K562 (cell line): Measurements from ENCODE around the gene IKBKG. TPM values are rescaled to one million over a fixed set of nuclear protein-coding genes. Genes with fewer than 3 reads are reported as not detected.

Source experiments
- ATAC-seq: fragments of 200-7000 bp; cut with Tn5 transposase; 3 replicates; pipeline ENCODE4 v1.9.1; 2020; ENCODE audit warnings: moderate library complexity
- BruUV-seq: library from RNA; stranded (reverse); fragments of 400-500 nt; replicated peaks from 2 replicates; lab custom pipeline; 2021; lab: Mats Ljungman, UMichigan
- CTCF ChIA-PET: fragments of 300-600 bp; formaldehyde crosslinking; extraction: SDS; loops from one replicate; lab custom pipeline; 2021; ENCODE audit warnings: low intra/inter-chr PET ratio; lab: Yijun Ruan, JAX
- POLR2A ChIA-PET: fragments of 300-600, 350-650 bp; sonication (Branson Sonifier 250); formaldehyde crosslinking; extraction: SDS; loops from one replicate; lab custom pipeline; 2021; ENCODE audit warnings: antibody characterized with exemption, inconsistent platforms; lab: Yijun Ruan, JAX
- DNase-seq, 4 experiments: peaks; one replicate each; pipeline versions ENCODE4 v3.0.0 to v3.0.0-alpha.2; 2011 to 2018; ENCODE audit warnings: low spot score in 3 of 4, mixed read lengths in 3 of 4; ENCODE audit errors: extremely low read depth in 1 of 4
- FAIRE-seq: peaks from 2 replicates; lab custom pipeline; 2011; peaks lifted over from hg19 to GRCh38; lab: Jason Lieb, UNC
- H2AFZ ChIP-seq: 2 replicates; pipeline ENCODE4 v1.6.0; 2011; ENCODE audit warnings: low read depth, low read length, control low read depth, inconsistent platforms
- H3K27ac ChIP-seq: fragments of 200-600 bp; 3 replicates; pipeline ENCODE4 v1.8.0; 2011; ENCODE audit warnings: low read depth, mild to moderate bottlenecking, control low read depth, inconsistent platforms, low read length, moderate library complexity, mixed read lengths; ENCODE audit errors: extremely low read depth
- H3K27me3 ChIP-seq, 2 experiments: fragments of 300-600 bp in 1 of 2; 2 replicates in 1 of 2; 3 replicates in 1 of 2; pipeline versions ENCODE4 v1.6.0 to v1.8.0; 2011; ENCODE audit warnings: inconsistent platforms in 2 of 2, low read length in 2 of 2, mild to moderate bottlenecking in 1 of 2, mixed read lengths in 1 of 2, moderate library complexity in 1 of 2; ENCODE audit not compliant: control insufficient read depth in 2 of 2, insufficient read depth in 2 of 2
- H3K36me3 ChIP-seq: fragments of 300-600 bp; 3 replicates; pipeline ENCODE4 v1.8.0; 2011; ENCODE audit warnings: mild to moderate bottlenecking, low read length, inconsistent platforms; ENCODE audit not compliant: control insufficient read depth, insufficient read depth
- H3K4me1 ChIP-seq, 2 experiments: fragments of 200-600 bp in 1 of 2; replicated peaks in 1 of 2; 2 replicates in 1 of 2; 3 replicates in 1 of 2; pipeline versions ENCODE4 v1.5.1 to v1.8.0; 2011; ENCODE audit warnings: inconsistent platforms in 2 of 2, low read length in 2 of 2, mild to moderate bottlenecking in 1 of 2, mixed read lengths in 1 of 2, moderate library complexity in 1 of 2; ENCODE audit not compliant: control insufficient read depth in 2 of 2, insufficient read depth in 2 of 2
- H3K4me2 ChIP-seq: 2 replicates; pipeline ENCODE4 v1.6.1; 2011; ENCODE audit warnings: low read length, control low read depth, inconsistent platforms, mixed read lengths; ENCODE audit not compliant: insufficient read depth
- H3K4me3 ChIP-seq: fragments of 200-600 bp; sonication (generic), shearing (Covaris generic); 2 replicates; pipeline ENCODE4 v1.5.1; 2016; ENCODE audit warnings: control low read depth, inconsistent platforms
- H3K79me2 ChIP-seq: fragments of 200-600 bp; 3 replicates; pipeline ENCODE4 v1.8.0; 2011; ENCODE audit warnings: low read length, inconsistent platforms; ENCODE audit not compliant: control insufficient read depth, insufficient read depth
- H3K9ac ChIP-seq, 2 experiments: 2 replicates each; pipeline versions ENCODE4 v1.6.0 to v1.6.1; 2011; ENCODE audit warnings: low read depth in 2 of 2, low read length in 2 of 2, control low read depth in 1 of 2, inconsistent platforms in 1 of 2, mild to moderate bottlenecking in 1 of 2, mixed read lengths in 1 of 2; ENCODE audit not compliant: insufficient read depth in 1 of 2
- H3K9me1 ChIP-seq: one replicate; pipeline ENCODE4 v1.6.0; 2011; ENCODE audit warnings: inconsistent platforms, mild to moderate bottlenecking, low read length, moderate library complexity; ENCODE audit not compliant: control insufficient read depth, insufficient read depth
- H3K9me3 ChIP-seq: replicated peaks from 2 replicates; pipeline ENCODE4 v1.5.1; 2011; ENCODE audit warnings: low read depth, low read length, inconsistent platforms; ENCODE audit not compliant: control insufficient read depth, insufficient read depth
- H4K20me1 ChIP-seq: replicated peaks from 2 replicates; pipeline ENCODE4 v1.6.1; 2011; ENCODE audit warnings: low read length, inconsistent platforms, mixed read lengths; ENCODE audit not compliant: control insufficient read depth, insufficient read depth
- BMI1 ChIP-seq: fragments of 150-350 bp; IDR thresholded peaks from 2 replicates; pipeline ENCODE4 v1.6.1; 2014; ENCODE audit warnings: low read length
- ESRRB ChIP-seq: fragments of 250-450 bp; sonication (Bioruptor Pico); IDR thresholded peaks from 2 replicates; pipeline ENCODE4 v1.5.0; 2020; ENCODE audit warnings: mild to moderate bottlenecking, moderate library complexity, borderline replicate concordance
- GTF2A2 ChIP-seq: IDR thresholded peaks from 2 replicates; pipeline ENCODE4 v1.6.1; 2016; ENCODE audit warnings: mild to moderate bottlenecking, missing genetic modification characterization, missing compliant biosample characterization
- PHF8 ChIP-seq: fragments of 200-600 bp; sonication (generic); IDR thresholded peaks from 2 replicates; pipeline ENCODE4 v1.6.1; 2012; ENCODE audit warnings: mixed run types, mild to moderate bottlenecking, inconsistent platforms, low read length, moderate library complexity, borderline replicate concordance
- POLR2H ChIP-seq: IDR thresholded peaks from 2 replicates; pipeline ENCODE4 v1.6.1; 2016; ENCODE audit warnings: missing genetic modification characterization, low read depth, mild to moderate bottlenecking, control low read depth, missing compliant biosample characterization, moderate library complexity
- SREBF1 ChIP-seq: fragments of 150-350 bp; IDR thresholded peaks from 2 replicates; pipeline ENCODE4 v1.6.1; 2014; ENCODE audit warnings: antibody characterized with exemption, low read depth, low read length, borderline replicate concordance
- STAT6 ChIP-seq: sonication (generic); formaldehyde crosslinking; IDR thresholded peaks from 2 replicates; pipeline ENCODE4 v1.8.1; 2023; ENCODE audit warnings: mild to moderate bottlenecking, missing genetic modification reagents
- ZBED1 ChIP-seq: IDR thresholded peaks from 2 replicates; pipeline ENCODE4 v1.6.1; 2014
- ZFP1 ChIP-seq: fragments of 450-650 bp; formaldehyde crosslinking; IDR thresholded peaks from 2 replicates; pipeline ENCODE4 v1.4.0; 2020; ENCODE audit warnings: mild to moderate bottlenecking, mixed read lengths
- ZFP91 ChIP-seq: sonication (generic); formaldehyde crosslinking; IDR thresholded peaks from 2 replicates; pipeline ENCODE4 v1.8.0; 2022; ENCODE audit warnings: mild to moderate bottlenecking, missing genetic modification reagents
- ZNF140 ChIP-seq: fragments of 250-450 bp; sonication (Bioruptor Pico); IDR thresholded peaks from 2 replicates; pipeline ENCODE4 v1.8.0; 2021; ENCODE audit warnings: moderate library complexity, mild to moderate bottlenecking, inconsistent platforms
- ZNF165 ChIP-seq: fragments of 250-450 bp; sonication (Bioruptor Pico); IDR thresholded peaks from 2 replicates; pipeline ENCODE4 v1.4.0; 2020; ENCODE audit warnings: borderline replicate concordance
- ZNF431 ChIP-seq: sonication (generic); formaldehyde crosslinking; IDR thresholded peaks from 2 replicates; pipeline ENCODE4 v1.8.0; 2022; ENCODE audit warnings: mild to moderate bottlenecking, missing genetic modification reagents
- ZNF561 ChIP-seq: fragments of 450-650 bp; formaldehyde crosslinking; conservative IDR thresholded peaks from 2 replicates; pipeline ENCODE4 v1.4.0; 2020; ENCODE audit warnings: mild to moderate bottlenecking, moderate library complexity
- ZNF707 ChIP-seq: fragments of 250-450 bp; sonication (Bioruptor Pico); conservative IDR thresholded peaks from 2 replicates; pipeline ENCODE4 v1.8.0; 2022; ENCODE audit warnings: inconsistent platforms, mild to moderate bottlenecking, moderate library complexity
- ZSCAN32 ChIP-seq: fragments of 450-650 bp; formaldehyde crosslinking; IDR thresholded peaks from 2 replicates; pipeline ENCODE4 v1.4.0; 2020; ENCODE audit warnings: mild to moderate bottlenecking, moderate library complexity
- WGBS: fragments of 100-300 bp; shearing (Covaris generic); methylation state at CpG from one replicate; pipeline ENCODE4 v1.1.6; 2016; ENCODE audit warnings: low coverage, mixed read lengths; ENCODE audit not compliant: insufficient coverage; ENCODE audit errors: missing lambda C conversion rate; 5-methylcytosine and 5-hydroxymethylcytosine counted together
- in situ Hi-C: fragments of 300-500 bp; cut with MboI; formaldehyde crosslinking; loops from 4 replicates; pipeline ENCODE4 v1.15.0; 2018; ENCODE audit warnings: inconsistent platforms, mixed read lengths
- intact Hi-C: fragments of 100-400 bp; cut with micrococcal nuclease; formaldehyde crosslinking; loops from 2 replicates; pipeline ENCODE4 v1.14.2; 2022
- polyA plus RNA-seq, 8 experiments: library from polyadenylated mRNA; depleted of rRNA in 4 of 8; stranded (reverse) in 5 of 8; unstranded in 3 of 8; fragments of >200 nt; fragmentation: Nextera tagmentation in 2 of 8; fragmentation: Illumina TruSeq in 1 of 8; extraction: Ambion mirVana in 2 of 8; extraction: Trizol in 1 of 8; gene quantifications; 2 replicates each; pipeline versions ENCODE4 v1.2.1 to v1.2.3, GENCODE V29; 2011 to 2014; ENCODE audit warnings: inconsistent platforms in 1 of 8, missing spikeins in 1 of 8
- total RNA-seq, 7 experiments: library from RNA; depleted of rRNA in 6 of 7; stranded (reverse); fragments of >200 nt in 6 of 7; fragmentation: Illumina TruSeq in 2 of 7; extraction: Trizol in 2 of 7; gene quantifications; 2 replicates each; pipeline versions ENCODE4 v1.2.1 to v1.2.3, GENCODE V29; 2011 to 2021; ENCODE audit warnings: low replicate concordance in 1 of 7
- TF ChIP-seq, protein P1 (sequence below), 2 experiments: IDR thresholded peaks; 2 replicates each; pipeline ENCODE4 v1.6.1; 2011; ENCODE audit warnings: borderline replicate concordance in 1 of 2, control low read depth in 1 of 2, low read depth in 1 of 2, low read length in 1 of 2, mild to moderate bottlenecking in 1 of 2, mixed read lengths in 1 of 2, moderate library complexity in 1 of 2; ENCODE audit not compliant: insufficient read depth in 1 of 2, insufficient read length in 1 of 2, poor library complexity in 1 of 2, severe bottlenecking in 1 of 2; ENCODE audit errors: extremely low read depth in 1 of 2

The IKBKG gene
- total and polyA plus RNA-seq, 9 of the 15 experiments (the other 6 are each of a cell fraction or from before 2014, with no cell fraction given), result 0.68 to 60.0 (median 21.9) TPM

GRCh38 chrX:154605566-154605965 is 58.1 kb downstream of the IKBKG start:
- H3K79me2 ChIP-seq, result no peaks in the 10 kb centered on the region
- H3K36me3 ChIP-seq, result no peaks in the 10 kb centered on the region
- intact Hi-C loops, result no loop called here
- no peak overlapping the region for H3K4me3 ChIP-seq
- FAIRE-seq (no peak), ATAC-seq (no peak), DNase-seq (no peak)
- H2AFZ ChIP-seq, result no peak overlapping the region
- H4K20me1 ChIP-seq, result no peaks in the 10 kb centered on the region; the same call in 1 of the 2 replicates
- H3K27ac ChIP-seq, result no peak overlapping the region
- H3K9me1 ChIP-seq, result no peaks in the 10 kb centered on the region
- in situ Hi-C loops, result no loop called here
- no peaks in the 10 kb centered on the region for H3K9me3 ChIP-seq
- WGBS, result 2% methylated on average over 5 of the region's 6 CpGs
- BruUV-seq, result no TSS peak
- peaks cover 20 to 43% of the 10 kb centered on the region in 2 experiments; a peak in 4 of 5 replicates for H3K27me3 ChIP-seq
- H3K4me1 ChIP-seq, result no peaks in the 10 kb centered on the region; a peak in 1 of 5 replicates
- ChIA-PET CTCF (no interaction called here), POLR2A (interaction anchor here (0.6 kb wide), 1 partner anchor 198 kb away, joined by 3 read pairs; no protein-coding TSS in a partner anchor)
- H3K4me2 ChIP-seq, result no peak overlapping the region
- TF ChIP-seq ZFP1 (CRISPR knock-in tag) (no peak), STAT6 (CRISPR knock-in tag) (no peak), ESRRB (no peak), ZFP91 (CRISPR knock-in tag) (no peak), ZNF165 (CRISPR knock-in tag) (no peak), ZBED1 (no peak), BMI1 (no peak), ZNF561 (CRISPR knock-in tag) (no peak), SREBF1 (no peak), ZNF431 (no peak), ZSCAN32 (CRISPR knock-in tag) (no peak), GTF2A2 (tag) (no peak), PHF8 (no peak), POLR2H (no peak), ZNF707 (CRISPR knock-in tag) (no peak), ZNF140 (CRISPR knock-in tag) (no peak)
- TF ChIP-seq, protein P1, sequence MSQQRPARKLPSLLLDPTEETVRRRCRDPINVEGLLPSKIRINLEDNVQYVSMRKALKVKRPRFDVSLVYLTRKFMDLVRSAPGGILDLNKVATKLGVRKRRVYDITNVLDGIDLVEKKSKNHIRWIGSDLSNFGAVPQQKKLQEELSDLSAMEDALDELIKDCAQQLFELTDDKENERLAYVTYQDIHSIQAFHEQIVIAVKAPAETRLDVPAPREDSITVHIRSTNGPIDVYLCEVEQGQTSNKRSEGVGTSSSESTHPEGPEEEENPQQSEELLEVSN (IDR thresholded peaks at IDR 0.05; ENCODE audit: borderline replicate concordance in 1 of 2, extremely low read depth in 1 of 2, insufficient read depth in 1 of 2, insufficient read length in 1 of 2, low read depth in 1 of 2, low read length in 1 of 2, poor library complexity in 1 of 2, severe bottlenecking in 1 of 2), result no peak
- no peak overlapping the region for H3K9ac ChIP-seq
